Activated T-helper 17 cell treated with anti-CD3 and anti-CD28 coated beads, Interleukin-2, amount 50 U/mL, for 72 hours (primary cell): Measurements from ENCODE around the gene PROZ. TPM values are rescaled to one million over a fixed set of nuclear protein-coding genes. Genes with fewer than 3 reads are reported as not detected.

Source experiments
- ATAC-seq: fragments of 150-1000 bp; cut with Tn5 transposase; replicated peaks from 2 replicates; pipeline ENCODE4 v1.10.0; 2021; ENCODE audit warnings: mild to moderate bottlenecking, moderate library complexity
- H3K27ac Mint-ChIP-seq: one replicate; pipeline ENCODE4 v1.8.0; 2022; ENCODE audit warnings: mixed read lengths
- H3K27me3 Mint-ChIP-seq: one replicate; pipeline ENCODE4 v1.8.0; 2022; ENCODE audit warnings: mixed read lengths
- H3K36me3 Mint-ChIP-seq: one replicate; pipeline ENCODE4 v1.8.0; 2022; ENCODE audit warnings: low read depth, mild to moderate bottlenecking, mixed read lengths
- H3K4me1 Mint-ChIP-seq: one replicate; pipeline ENCODE4 v1.8.0; 2022; ENCODE audit warnings: mixed read lengths
- H3K4me3 Mint-ChIP-seq: one replicate; pipeline ENCODE4 v1.8.0; 2022; ENCODE audit warnings: mild to moderate bottlenecking, mixed read lengths
- H3K9me3 Mint-ChIP-seq: one replicate; pipeline ENCODE4 v1.8.0; 2022; ENCODE audit warnings: mixed read lengths
- total RNA-seq, 2 donors: library from RNA; stranded (reverse); gene quantifications; one replicate each; pipeline ENCODE4 v1.2.3, GENCODE V29; 2022

PROZ gene
- total RNA-seq, 2 donors from 2014 or later: 0.39 to 4.3 TPM

DNA sequence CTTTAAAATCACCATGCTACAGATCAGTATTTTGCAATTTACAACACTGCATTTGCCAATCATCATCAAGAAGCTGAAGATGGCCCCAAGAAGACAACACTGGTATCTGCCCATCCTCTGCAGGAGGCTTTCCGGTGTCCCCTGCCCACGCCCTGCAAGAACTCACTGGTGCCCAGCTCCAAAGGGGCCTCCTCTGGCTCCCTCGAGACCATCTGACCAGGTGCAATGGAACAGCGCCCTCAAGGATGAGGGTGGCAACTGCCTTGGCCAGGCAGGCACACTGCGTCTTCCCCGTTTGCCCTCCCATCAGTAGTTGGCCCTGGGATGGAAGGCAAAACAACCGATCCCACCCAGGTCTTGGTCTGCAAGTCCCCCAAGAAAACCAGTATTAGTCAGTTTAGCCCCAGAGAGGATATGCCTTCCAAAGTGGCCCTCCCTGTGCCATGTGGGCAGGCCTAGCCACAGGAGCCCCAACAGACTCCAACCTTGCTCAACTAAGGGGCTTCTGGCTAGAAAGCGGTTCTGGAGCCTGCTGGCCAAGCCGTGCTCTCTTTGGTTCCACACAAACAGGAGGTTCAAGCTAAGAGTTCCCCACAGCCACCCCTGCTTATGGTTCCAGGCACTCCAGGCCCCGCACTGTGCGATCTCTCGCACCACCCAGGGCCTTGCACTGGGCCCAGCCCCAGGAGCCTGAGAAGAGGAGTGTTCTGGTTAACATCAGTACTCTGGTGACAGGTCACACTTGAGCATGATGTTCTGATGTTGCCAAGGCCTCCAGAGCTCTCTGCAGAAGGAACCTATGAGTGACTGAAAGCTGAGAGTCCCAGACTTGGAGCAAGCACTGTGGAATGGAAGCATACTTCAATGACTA, 45.3 kb downstream of the PROZ start:
- H3K4me3 Mint-ChIP-seq: no peak overlapping the region
- peaks cover 40% of the 10 kb centered on the region for H3K4me1 Mint-ChIP-seq
- no peaks in the 10 kb centered on the region for H3K27me3 Mint-ChIP-seq
- no peak for ATAC-seq
- no peak overlapping the region for H3K27ac Mint-ChIP-seq
- H3K36me3 Mint-ChIP-seq: peaks cover 72% of the 10 kb centered on the region
- H3K9me3 Mint-ChIP-seq: no peaks in the 10 kb centered on the region

DNA sequence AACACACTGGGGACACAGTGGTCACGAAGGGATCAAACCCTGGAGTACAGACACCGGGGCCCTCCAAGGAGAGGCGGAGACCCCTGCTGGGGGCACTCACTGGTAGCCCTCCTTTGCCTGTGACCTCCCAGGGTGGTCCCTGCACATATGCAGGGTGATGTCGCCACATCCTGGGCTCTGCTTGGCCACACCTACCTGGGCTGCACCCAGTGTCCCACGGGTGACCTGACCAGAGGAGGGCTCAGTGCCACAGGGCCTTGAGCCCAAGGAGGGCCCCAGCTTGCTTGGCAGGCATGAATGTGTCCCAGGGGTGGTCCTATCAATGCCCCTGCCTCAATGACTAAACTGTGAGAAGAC, 45.9 kb downstream of the PROZ start:
- peaks cover 66% of the 10 kb centered on the region for H3K36me3 Mint-ChIP-seq
- ATAC-seq: no peak
- H3K27me3 Mint-ChIP-seq: no peaks in the 10 kb centered on the region
- H3K27ac Mint-ChIP-seq: no peak overlapping the region
- no peaks in the 10 kb centered on the region for H3K9me3 Mint-ChIP-seq
- H3K4me3 Mint-ChIP-seq: no peak overlapping the region
- peaks cover 40% of the 10 kb centered on the region for H3K4me1 Mint-ChIP-seq

DNA sequence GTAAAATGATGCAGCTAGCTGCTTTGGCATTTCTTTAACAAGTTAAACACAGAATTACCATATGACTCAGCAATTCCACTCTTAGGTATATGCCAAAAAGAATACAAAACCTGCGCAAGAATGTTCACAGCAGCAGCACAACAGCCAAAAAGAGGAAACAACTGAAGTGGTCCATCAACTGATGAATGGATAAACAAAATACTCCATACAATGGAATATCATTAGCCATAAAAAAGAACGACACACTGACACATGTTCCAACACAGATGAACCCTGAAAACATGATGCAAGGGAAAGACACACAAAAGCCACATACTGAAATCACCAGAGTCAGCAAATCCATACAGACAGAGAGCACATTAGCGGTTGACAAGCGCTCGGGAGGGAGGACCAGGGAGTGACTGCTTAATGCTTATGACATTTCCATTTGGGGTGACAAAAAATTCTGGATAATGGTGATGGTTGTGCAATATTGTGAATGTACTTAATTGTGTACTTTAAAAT, 47.0 kb downstream of the PROZ start:
- Mint-ChIP-seq H3K36me3 (peaks cover 59% of the 10 kb centered on the region), H3K4me1 (peaks cover 40% of the 10 kb centered on the region), H3K27me3 (no peaks in the 10 kb centered on the region), H3K27ac (peak overlapping the region; percentile 86), H3K9me3 (no peaks in the 10 kb centered on the region), H3K4me3 (peak overlapping the region; percentile 97)
- no peak for ATAC-seq

DNA sequence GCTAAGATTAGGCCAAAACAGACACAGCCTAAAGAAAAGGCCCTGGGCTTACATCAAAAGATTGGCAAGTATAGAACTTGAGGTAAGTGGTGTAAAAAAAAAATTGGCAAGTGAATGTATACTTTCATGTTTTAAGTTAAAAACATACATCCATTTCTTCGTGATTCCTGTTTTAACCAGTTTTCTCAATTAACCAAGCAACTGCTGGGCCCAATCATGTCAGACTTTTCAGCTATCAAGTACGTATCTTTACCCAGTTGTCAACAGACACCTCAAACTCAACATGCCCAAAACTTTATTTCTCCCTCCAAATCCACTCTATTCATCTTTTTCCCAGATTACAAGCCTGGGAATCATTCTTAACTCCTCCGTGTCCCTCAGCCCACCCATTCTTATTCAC, 49.0 kb downstream of the PROZ start:
- ATAC-seq: no peak
- Mint-ChIP-seq H3K4me1 (peaks cover 44% of the 10 kb centered on the region), H3K27ac (peak overlapping the region; percentile 90), H3K9me3 (no peaks in the 10 kb centered on the region), H3K4me3 (peak overlapping the region; percentile 97), H3K36me3 (peaks cover 65% of the 10 kb centered on the region), H3K27me3 (no peaks in the 10 kb centered on the region)

DNA sequence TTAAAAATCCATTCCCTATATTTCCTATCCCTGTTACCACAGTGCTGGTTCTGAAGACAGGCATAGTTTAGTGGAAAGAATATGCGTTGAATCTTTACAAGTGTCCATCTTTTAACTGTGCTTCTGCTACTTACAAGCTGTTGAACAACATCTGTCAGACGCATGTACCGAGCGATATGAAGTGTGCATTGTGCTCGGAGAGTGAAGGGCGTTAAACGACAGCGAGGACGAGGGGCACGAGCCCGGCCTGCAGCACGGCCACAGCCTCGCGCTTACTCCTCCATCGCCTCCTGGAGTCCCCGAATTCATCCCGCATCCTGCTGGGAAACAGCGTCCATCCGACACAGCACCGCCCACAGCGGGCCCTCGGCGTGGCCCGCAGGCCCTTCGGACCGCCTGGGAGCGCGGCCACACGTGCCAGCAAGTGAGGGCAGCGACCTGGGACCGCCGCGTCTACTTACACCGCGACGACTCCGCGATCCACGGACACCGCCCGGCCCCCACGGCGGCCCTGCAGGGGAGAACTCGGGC, 49.5 kb downstream of the PROZ start:
- peak; percentile 9 for ATAC-seq

DNA sequence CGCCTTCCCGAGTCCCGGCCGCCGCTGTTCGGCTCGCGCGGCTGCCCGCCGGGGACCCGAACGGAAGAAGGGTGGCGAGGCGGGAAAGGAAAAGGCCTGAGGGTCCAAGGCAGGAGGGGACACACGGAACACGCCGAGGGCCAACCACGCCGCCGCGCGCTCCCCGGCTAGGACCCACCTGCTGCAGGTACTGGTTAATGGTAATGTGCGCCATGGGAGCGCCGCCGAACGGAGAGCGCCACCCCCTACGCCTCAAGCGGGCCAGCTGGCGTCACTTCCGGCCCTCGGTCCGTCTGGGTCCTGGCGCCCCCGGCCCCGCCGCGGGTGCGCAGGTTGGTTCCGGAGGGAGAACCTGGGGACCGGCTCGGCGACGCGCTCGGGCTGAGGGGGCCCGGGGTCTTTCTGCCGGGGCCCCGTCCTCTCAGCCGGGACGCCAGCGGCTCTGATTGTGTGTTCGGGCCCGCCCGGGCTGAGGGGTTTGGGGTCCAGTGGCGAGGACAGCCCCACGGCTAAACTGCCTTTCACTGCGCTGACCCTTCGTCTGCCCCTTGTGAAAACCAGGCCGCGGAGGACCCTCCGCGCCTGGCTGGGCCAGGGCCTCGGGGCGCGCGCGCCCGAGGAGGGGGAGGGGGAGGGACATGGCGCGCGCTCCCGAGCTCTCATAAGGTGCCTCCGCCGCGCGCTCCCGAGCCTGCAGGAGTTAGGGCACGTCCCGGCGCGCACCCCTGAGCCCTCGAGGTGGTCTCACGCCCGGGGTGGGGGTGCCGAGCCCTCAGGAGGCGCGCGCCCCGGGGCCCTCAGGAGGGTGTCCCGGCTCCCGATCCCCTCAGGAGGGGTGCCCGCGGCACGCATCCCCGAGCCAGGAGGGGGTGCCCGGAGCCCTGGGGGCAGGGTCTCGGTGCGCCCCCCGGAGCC, 50.2 kb downstream of the PROZ start, which contains the start of gene PCID2:
PCID2 (minus strand) TSS at position 249 of the 915 bp plus-strand sequence; CDS start at position 214, 35 bp downstream.
- peak; percentile 76 for ATAC-seq
- Mint-ChIP-seq H3K4me3 (peak within 1 kb of the TSS; percentile 97), H3K4me1 (peaks cover 36% of the 10 kb centered on the region)

More for the DNA sequence above, 49.5 kb downstream of the PROZ start:
- peaks cover 40% of the 10 kb centered on the region for H3K4me1 Mint-ChIP-seq
- H3K4me3 Mint-ChIP-seq: peak overlapping the region; percentile 97
- peaks cover 62% of the 10 kb centered on the region for H3K36me3 Mint-ChIP-seq
- no peaks in the 10 kb centered on the region for H3K27me3 Mint-ChIP-seq
- H3K27ac Mint-ChIP-seq: peak overlapping the region; percentile 90
- no peaks in the 10 kb centered on the region for H3K9me3 Mint-ChIP-seq

DNA sequence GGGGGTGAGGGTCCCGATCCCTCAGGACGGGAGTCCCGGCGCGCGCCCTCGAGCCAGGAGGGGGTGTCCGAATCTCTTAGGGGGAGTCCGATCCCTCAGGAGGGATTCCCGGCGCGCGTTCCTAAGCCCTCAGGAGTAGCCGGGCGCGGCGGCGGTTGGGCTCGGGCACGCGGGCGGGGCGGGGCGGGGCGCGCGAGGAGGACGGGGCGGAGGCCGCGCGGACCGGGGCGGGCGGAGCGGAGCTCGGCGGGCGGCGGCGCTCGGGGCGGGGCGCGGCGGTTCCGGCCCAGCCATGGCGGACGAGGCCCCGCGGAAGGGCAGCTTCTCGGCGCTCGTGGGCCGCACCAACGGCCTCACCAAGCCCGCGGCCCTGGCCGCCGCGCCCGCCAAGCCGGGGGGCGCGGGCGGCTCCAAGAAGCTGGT, 50.9 kb downstream of the PROZ start, which contains the start of gene CUL4A:
CUL4A (plus strand) TSS at position 278 of the 423 bp plus-strand sequence; CDS start at position 293, 15 bp downstream.
- Mint-ChIP-seq H3K9me3 (no peaks in the 10 kb centered on the region), H3K27ac (peak within 1 kb of the TSS; percentile 65), H3K4me1 (peaks cover 36% of the 10 kb centered on the region), H3K27me3 (no peaks in the 10 kb centered on the region), H3K4me3 (peak within 1 kb of the TSS; percentile 97), H3K36me3 (peaks cover 69% of the 10 kb centered on the region)
- ATAC-seq: peak; percentile 64

More for the DNA sequence above, 50.2 kb downstream of the PROZ start, which contains the start of gene PCID2:
- H3K36me3 Mint-ChIP-seq: peaks cover 63% of the 10 kb centered on the region
- no peaks in the 10 kb centered on the region for H3K27me3 Mint-ChIP-seq
- peak within 1 kb of the TSS; percentile 90 for H3K27ac Mint-ChIP-seq
- no peaks in the 10 kb centered on the region for H3K9me3 Mint-ChIP-seq

DNA sequence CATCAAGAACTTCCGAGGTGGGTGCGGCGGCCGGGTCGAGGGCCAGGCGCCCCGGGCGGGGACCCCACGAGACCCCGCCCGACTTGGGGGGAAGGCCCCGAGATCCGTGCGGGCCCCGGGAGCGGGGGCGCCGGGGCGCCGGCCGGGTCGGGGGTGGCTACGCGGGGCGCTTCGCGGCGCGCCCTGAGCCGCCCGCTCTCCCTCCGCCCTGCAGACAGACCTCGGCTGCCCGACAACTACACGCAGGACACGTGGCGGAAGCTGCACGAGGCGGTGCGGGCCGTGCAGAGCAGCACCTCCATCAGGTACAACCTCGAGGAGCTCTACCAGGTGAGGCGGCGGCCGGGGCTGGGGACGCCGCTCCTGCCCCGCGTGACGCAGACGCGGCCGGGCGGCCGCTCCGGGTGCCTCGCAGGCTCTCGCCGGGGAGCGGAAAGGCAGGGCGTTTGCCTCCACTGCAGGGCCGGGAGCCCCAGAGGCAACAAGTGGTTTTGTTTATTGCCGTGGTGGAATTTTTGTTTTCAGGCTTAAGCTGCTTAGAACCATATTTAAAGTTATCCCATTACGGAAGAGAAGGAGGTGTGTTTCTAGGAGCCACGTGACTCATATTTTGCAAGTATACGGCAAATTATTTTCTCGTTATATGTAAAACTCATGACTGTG, 51.4 kb downstream of the PROZ start:
- no peaks in the 10 kb centered on the region for H3K9me3 Mint-ChIP-seq
- H3K4me3 Mint-ChIP-seq: peak overlapping the region; percentile 75
- H3K27ac Mint-ChIP-seq: peak overlapping the region; percentile 65
- ATAC-seq: peak; percentile 48
- H3K27me3 Mint-ChIP-seq: no peaks in the 10 kb centered on the region
- H3K4me1 Mint-ChIP-seq: peaks cover 35% of the 10 kb centered on the region
- H3K36me3 Mint-ChIP-seq: peaks cover 68% of the 10 kb centered on the region

DNA sequence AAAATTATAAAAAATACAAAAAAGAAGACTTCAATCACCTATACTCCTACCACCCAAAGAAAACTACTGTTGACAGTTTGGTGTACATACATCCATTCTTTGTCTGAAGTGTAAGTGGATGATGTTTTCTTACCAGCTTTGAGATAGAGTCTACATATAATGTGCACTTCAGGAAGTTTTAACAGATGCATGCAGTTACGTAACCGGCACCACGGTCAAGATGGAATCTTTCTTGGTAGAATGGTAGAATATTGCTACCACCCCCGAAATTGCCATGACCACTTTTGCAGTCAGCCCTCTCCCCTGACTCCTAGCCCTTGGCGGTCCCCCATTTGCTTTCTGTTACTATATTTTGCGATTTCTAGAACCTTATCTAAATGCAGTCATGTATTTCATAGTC, 52.4 kb downstream of the PROZ start:
- Mint-ChIP-seq H3K4me3 (peak overlapping the region; percentile 75), H3K4me1 (peaks cover 25% of the 10 kb centered on the region), H3K27ac (peak overlapping the region; percentile 65), H3K36me3 (peaks cover 59% of the 10 kb centered on the region), H3K9me3 (no peaks in the 10 kb centered on the region), H3K27me3 (no peaks in the 10 kb centered on the region)
- no peak for ATAC-seq

DNA sequence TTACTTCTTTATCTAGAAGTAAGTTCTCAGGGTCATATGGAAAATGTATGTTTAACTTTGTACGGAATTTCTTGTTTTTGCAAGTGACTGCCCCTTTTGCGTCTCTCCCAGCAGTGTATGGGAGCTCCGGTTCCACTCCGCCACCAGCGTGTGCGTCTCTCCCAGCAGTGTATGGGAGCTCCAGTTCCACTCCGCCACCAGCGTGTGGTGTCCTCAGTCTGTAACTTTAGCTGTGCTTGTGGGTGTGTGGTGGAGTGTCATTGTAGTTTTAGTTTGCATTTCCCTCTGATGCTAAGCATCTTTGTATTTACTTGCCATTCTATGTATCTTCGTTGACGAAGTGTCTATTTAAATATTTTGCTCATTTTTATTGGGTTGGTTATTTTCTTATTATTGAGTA, 53.3 kb downstream of the PROZ start:
- Mint-ChIP-seq H3K4me1 (peaks cover 19% of the 10 kb centered on the region), H3K4me3 (peak overlapping the region; percentile 75), H3K36me3 (peaks cover 51% of the 10 kb centered on the region), H3K27me3 (no peaks in the 10 kb centered on the region), H3K27ac (no peak overlapping the region), H3K9me3 (no peaks in the 10 kb centered on the region)
- no peak for ATAC-seq

DNA sequence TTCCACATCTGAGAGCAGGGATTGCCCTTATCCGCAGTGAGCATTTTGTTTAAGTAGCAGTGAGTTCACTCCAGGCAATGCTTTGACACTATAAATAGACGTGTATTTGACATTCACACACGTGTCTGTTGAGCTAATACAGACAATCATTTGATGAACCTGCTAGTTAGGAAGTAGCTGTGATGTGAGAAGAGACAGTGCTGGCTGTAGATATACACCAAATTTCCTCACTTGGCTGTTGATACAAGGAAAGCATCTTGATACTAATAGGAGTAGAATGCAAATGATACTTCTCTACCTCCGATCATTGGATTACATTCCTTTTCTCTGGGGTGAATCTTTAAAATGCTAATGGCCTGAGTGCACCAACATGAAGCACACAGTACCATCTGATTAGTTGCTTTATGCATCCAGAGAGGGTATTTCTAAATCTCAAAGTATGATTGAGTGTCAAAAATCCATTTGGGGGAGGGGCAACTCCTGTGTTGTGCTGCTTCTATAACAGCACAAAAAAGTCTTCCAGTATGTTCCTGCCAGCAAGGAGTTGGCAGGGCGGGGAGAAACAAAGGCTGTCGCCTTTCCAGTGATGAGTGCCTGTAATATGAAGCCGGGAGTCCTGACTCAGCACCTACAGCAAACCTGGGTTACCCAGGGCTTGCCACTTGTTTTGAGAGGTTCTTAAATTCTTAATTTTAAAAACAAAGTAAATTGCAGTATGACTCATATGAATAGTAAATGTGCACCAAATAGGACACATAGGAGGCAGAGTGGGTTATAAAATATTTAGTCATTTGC, 58.0 kb downstream of the PROZ start:
- Mint-ChIP-seq H3K27ac (no peak overlapping the region), H3K9me3 (no peaks in the 10 kb centered on the region), H3K4me1 (peaks cover 9% of the 10 kb centered on the region), H3K36me3 (peaks cover 67% of the 10 kb centered on the region), H3K27me3 (no peaks in the 10 kb centered on the region), H3K4me3 (no peak overlapping the region)
- peak; percentile 66 for ATAC-seq

DNA sequence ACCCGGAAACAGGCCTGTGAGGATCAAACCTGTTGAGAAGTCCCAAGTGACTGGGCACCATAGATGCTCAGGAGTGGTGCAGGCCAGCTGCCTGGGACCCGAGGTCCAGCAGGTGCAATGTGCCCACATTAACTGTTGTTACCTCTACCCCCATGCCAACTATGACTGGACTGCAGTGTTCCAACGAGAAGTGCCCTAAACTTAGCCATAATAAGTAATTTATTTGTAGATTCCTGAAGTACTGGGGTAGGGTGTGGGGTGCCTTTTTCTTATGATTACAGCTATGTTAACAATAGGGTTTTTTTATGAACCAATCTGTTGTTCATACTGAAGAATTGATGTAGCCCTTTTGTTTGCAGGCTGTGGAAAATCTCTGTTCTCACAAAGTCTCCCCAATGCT, 60.1 kb downstream of the PROZ start:
- no peaks in the 10 kb centered on the region for H3K9me3 Mint-ChIP-seq
- no peak overlapping the region for H3K4me3 Mint-ChIP-seq
- peaks cover 74% of the 10 kb centered on the region for H3K36me3 Mint-ChIP-seq
- peaks cover 15% of the 10 kb centered on the region for H3K4me1 Mint-ChIP-seq
- H3K27me3 Mint-ChIP-seq: no peaks in the 10 kb centered on the region
- no peak for ATAC-seq
- peak overlapping the region; percentile 28 for H3K27ac Mint-ChIP-seq
